Measurements from ENCODE around the gene CBX5. TPM values are rescaled to one million over a fixed set of nuclear protein-coding genes. Genes with fewer than 3 reads are reported as not detected.
A peak's percentile ranks its signal among the peaks of the same experiment; 100 is the strongest.
"Not testable (repeated sequence)": the region's sequence is repeated elsewhere in the genome, so short reads cannot be mapped to it uniquely, and the experiment has no call there.

CBX5 gene
- total RNA-seq, 4 donors from 2014 or later: 13.2 to 26.4 (median 20.4) TPM

GRCh38 chr12:54232790-54233189 is 47.1 kb downstream of the CBX5 start:
- intact Hi-C loops (cut with DNase I; ENCODE audit: low total_unique reads): no loop called here
- WGBS, 2 donors: 88 to 93% methylated on average over 2 of the region's 2 CpGs
- DNase-seq (ENCODE audit: low spot score in 2 of 2): no peak
- TF ChIP-seq CTCF (IDR thresholded peaks at IDR 0.05) (no peak), POLR2A (IDR thresholded peaks at IDR 0.05) (no peak)
- no peak overlapping the region for H3K4me3 ChIP-seq (ENCODE audit: low read depth, poor library complexity, severe bottlenecking)

- intact Hi-C loops (cut with DNase I; ENCODE audit: low total_unique reads); H3K4me3 ChIP-seq (ENCODE audit: low read depth, poor library complexity, severe bottlenecking); DNase-seq (ENCODE audit: low spot score in 2 of 2): not testable (repeated sequence)
- WGBS, 2 donors: 85 to 97% methylated on average over 3 of the region's 3 CpGs
Observed at GRCh38 chr12:54231269-54231668, 48.7 kb downstream of the CBX5 start.

- WGBS, 2 donors: 78 to 92% methylated on average over 2 of the region's 2 CpGs
- TF ChIP-seq POLR2A (IDR thresholded peaks at IDR 0.05) (no peak), CTCF (IDR thresholded peaks at IDR 0.05) (no peak)
- DNase-seq (ENCODE audit: low spot score in 2 of 2): no peak
- no peak overlapping the region for H3K4me3 ChIP-seq (ENCODE audit: low read depth, poor library complexity, severe bottlenecking)
- intact Hi-C loops (cut with DNase I; ENCODE audit: low total_unique reads): no loop called here
Observed at GRCh38 chr12:54230555-54230954, 49.4 kb downstream of the CBX5 start.

- no peak overlapping the region for H3K4me3 ChIP-seq (ENCODE audit: low read depth, poor library complexity, severe bottlenecking)
- TF ChIP-seq POLR2A (IDR thresholded peaks at IDR 0.05) (no peak), CTCF (IDR thresholded peaks at IDR 0.05) (no peak)
- peak in 1 of 2 donors; percentile 36 for DNase-seq (ENCODE audit: low spot score in 2 of 2)
- WGBS, 2 donors: 53 to 57% methylated on average over 4 of the region's 4 CpGs
- intact Hi-C loops (cut with DNase I; ENCODE audit: low total_unique reads): no loop called here
Observed at GRCh38 chr12:54229624-54230212, 50.2 kb downstream of the CBX5 start.

- intact Hi-C loops (cut with DNase I; ENCODE audit: low total_unique reads): no loop called here
- no peak for TF ChIP-seq CTCF (IDR thresholded peaks at IDR 0.05)
- TF ChIP-seq POLR2A (IDR thresholded peaks at IDR 0.05): no peak
- DNase-seq (ENCODE audit: low spot score in 2 of 2): no peak
- no peak overlapping the region for H3K4me3 ChIP-seq (ENCODE audit: low read depth, poor library complexity, severe bottlenecking)
- WGBS, 2 donors: 67 to 87% methylated on average over 1 of the region's 1 CpG
Observed at GRCh38 chr12:54228471-54228870, 51.5 kb downstream of the CBX5 start.

GRCh38 chr12:54227927-54228326 is 52.0 kb downstream of the CBX5 start:
- 65 to 66% methylated on average over 6 of the region's 6 CpGs for WGBS, 2 donors
- DNase-seq (ENCODE audit: low spot score in 2 of 2); intact Hi-C loops (cut with DNase I; ENCODE audit: low total_unique reads): not testable (repeated sequence)

GRCh38 chr12:54227376-54227775 is 52.5 kb downstream of the CBX5 start:
- DNase-seq (ENCODE audit: low spot score in 2 of 2): no peak
- H3K4me3 ChIP-seq (ENCODE audit: low read depth, poor library complexity, severe bottlenecking): no peak overlapping the region
- 62 to 66% methylated on average over 4 of the region's 4 CpGs for WGBS, 2 donors
- intact Hi-C loops (cut with DNase I; ENCODE audit: low total_unique reads): no loop called here
- TF ChIP-seq CTCF (IDR thresholded peaks at IDR 0.05) (no peak), POLR2A (IDR thresholded peaks at IDR 0.05) (no peak)

More at GRCh38 chr12:54227927-54228326, 52.0 kb downstream of the CBX5 start:
- H3K4me3 ChIP-seq (ENCODE audit: low read depth, poor library complexity, severe bottlenecking): not testable (repeated sequence)

All from lower leg skin (tissue), 4 donors.